CD4-positive, alpha-beta T cell treated with Interleukin-10 for 1 hour (primary cell): ENCODE measurements around the gene TMEM86A.
"Not testable (repeated sequence)": the region's sequence is repeated elsewhere in the genome, so short reads cannot be mapped to it uniquely, and the experiment has no call there.

Experiments used
- DNase-seq: peaks from one replicate; pipeline ENCODE4 v3.0.0-alpha.2; 2020

TMEM86A gene, protein sequence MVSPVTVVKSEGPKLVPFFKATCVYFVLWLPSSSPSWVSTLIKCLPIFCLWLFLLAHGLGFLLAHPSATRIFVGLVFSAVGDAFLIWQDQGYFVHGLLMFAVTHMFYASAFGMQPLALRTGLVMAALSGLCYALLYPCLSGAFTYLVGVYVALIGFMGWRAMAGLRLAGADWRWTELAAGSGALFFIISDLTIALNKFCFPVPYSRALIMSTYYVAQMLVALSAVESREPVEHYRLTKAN

GRCh38 chr11:18698341-18699268 is at the start of gene TMEM86A:
Gene TMEM86A (plus strand): TSS chr11:18698779. CDS start chr11:18698887, 108 bp downstream.
- peak; percentile 95 for DNase-seq

DNA sequence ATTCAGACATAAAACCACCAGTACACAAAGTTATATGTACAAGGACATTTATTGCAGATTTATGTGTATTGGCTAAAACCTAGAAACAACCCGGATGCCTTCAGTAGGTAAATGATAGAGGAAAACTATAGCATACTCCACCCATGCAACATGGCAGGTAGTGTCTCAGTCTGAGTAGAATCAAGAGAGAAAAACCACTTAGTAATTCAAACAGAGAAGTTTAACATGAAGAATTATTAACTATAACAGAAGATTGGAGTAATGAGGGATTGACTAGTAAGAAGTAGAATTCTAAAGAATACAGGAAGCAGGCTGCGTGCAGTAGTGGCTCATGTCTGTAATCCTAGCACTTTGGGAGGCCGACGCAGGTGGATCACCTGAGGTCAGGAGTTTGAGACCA is 48.2 kb upstream of the TMEM86A start:
- DNase-seq, result no peak

DNA sequence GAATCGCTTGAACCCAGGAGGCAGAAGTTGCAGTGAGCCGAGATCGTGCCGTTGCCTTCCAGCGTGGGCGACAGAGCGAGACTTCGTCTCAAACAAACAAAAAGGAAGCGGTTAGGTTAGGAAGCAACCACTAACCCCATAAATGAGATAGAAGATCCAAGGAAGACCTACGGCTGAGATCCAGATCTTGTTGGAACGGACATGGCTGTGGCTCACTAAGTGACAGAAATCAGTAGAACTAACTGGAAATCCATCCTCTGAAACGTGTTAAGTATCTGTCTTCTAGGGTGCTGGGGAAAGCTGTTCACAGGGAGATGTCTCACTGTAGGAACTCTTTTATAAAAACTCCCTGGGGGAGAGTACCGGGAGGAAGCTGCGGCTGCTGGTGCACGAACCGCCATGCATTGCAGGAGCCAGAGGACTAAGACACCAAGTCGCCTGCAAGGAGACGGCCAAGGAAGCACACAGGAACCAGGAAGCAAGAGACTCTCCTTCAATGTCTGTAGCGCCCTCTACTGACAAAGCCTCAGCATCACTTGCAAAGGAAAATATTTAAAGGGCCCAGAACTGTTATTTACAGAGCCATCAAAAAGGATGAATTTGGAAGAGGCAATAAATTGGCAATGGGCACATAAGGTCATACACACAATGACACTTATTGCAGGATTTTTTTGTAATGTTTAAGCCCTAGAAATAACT is 47.6 kb upstream of the TMEM86A start:
- DNase-seq, result peak; percentile 66

DNA sequence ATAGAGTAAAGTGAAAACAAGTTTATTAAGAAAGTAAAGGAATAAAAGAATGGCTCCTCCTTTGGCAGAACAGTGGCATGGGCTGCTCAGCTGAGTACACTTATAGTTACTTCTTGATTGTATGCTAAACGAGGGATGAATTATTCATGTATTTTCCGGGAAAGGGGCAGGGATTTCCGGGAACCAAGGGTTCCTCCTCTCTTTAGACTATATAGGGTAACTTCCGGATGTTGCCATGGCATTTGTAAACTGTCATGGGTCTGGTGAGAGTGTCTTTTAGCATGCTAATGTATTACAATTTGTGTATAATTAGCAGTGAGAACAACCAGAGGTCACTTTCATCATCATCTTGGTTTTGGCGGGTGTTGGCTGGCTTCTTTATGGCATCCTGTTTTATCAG is 40.9 kb upstream of the TMEM86A start:
- no peak for DNase-seq

- not testable (repeated sequence) for DNase-seq
Measured at GRCh38 chr11:18665353-18665872, 33.2 kb upstream of the TMEM86A start.

DNA sequence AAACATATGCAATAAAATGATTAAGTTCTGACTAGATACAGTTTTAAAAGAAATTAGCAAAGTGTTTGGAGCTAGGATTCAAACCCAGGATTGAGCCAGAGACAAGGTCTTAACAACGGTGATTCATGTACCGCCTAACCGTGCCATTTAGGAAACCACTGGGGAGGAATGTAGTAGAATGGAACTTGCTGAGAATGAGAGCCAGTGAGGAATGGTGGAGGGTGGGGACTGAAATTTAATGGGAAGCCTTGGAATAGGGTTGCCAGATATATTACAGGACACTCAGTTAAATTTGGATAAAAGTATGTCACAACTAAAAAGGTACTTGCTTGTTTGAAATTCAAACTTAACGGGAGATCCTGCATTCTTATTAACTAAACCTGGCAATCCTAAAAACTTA is 30.4 kb upstream of the TMEM86A start:
- DNase-seq, result no peak

GRCh38 chr11:18669219-18669596 is 29.4 kb upstream of the TMEM86A start:
- peak; percentile 29 for DNase-seq

GRCh38 chr11:18669711-18670110 is 28.9 kb upstream of the TMEM86A start:
- DNase-seq, result no peak

DNA sequence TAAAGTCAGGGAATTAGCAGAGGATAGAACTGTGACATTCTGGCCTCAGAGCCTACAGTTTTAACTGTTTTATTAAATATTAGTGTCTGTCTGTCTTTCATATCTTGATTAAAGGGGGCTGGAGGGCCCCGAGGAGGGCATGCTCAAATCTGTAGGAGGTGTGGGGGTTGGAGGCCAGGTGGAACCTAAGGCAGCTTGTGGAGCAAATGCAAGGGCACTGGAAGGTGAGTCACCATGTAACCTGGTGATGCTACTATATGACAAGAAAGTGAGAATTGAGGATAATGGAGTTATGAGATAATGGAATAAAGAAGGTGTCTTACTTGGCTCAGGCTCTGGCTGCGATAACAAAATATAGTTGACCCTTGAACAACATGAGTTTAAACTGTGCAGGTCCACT is 27.3 kb upstream of the TMEM86A start:
- DNase-seq, result no peak

- DNase-seq, result peak; percentile 73
Measured at GRCh38 chr11:18672209-18672608, 26.4 kb upstream of the TMEM86A start.

DNA sequence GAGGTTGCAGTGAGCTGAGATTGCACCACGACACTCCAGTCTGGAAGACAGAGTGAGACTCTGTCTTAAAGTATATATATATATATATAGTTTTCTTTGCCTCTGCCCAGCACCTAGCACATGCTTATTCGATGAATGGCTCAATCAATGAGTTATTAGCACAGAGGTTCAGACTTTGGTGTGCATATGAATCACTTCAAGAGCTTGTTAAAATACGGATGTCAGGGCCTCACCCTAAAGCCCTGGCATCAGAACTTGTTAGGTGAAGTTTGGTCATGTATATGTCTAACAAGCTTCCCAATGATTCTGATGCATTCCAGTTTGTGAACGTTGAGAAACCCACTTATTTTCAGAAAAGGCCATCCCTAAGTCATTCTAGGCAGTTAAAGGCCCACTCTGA is 21.8 kb upstream of the TMEM86A start:
- no peak for DNase-seq

DNA sequence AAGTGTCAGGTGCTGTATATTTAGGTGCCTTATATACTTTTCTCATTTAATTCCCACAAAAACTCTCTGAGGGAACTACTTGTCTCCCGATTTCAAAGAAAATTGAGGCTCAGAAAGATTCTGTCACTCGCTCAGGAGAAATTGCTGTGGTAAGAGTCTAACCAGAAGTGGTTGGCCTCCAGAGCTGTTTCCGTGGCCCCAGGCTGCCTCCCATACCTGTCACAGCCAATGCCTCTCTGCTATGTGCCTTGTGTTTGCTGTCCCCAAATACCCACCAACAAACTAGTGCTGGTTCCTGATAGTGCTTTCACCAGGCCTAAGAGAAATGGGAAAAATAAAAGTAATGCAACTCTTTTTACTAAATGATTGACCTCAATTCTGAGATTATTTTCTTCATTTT is 21.0 kb upstream of the TMEM86A start:
- no peak for DNase-seq

DNA sequence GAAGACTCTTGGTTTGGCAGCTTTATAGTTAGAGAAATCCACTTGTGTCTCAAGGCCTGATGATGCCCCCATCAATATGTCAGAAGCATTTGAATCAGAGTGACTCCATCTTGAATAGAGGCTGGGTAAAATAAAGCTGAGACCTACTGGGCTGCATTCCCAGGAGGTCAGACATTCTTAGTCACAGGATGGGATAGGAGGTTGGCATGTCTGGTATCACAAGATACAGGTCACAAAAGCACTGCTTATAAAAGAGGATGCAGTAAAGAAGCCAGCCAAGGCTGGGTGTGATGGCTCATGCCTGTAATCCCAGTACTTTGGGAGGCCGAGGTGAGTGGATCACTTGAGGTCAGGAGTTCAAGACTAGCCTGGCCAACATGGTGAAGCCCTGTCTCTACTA is 16.6 kb upstream of the TMEM86A start:
- DNase-seq, result not testable (repeated sequence)

- DNase-seq, result no peak
Measured at GRCh38 chr11:18682466-18682865, 16.1 kb upstream of the TMEM86A start.

- DNase-seq, result no peak
Measured at GRCh38 chr11:18684267-18684666, 14.3 kb upstream of the TMEM86A start.

GRCh38 chr11:18691467-18692140 is 7.0 kb upstream of the TMEM86A start:
- DNase-seq, result not testable (repeated sequence)

GRCh38 chr11:18692941-18693760 is 5.4 kb upstream of the TMEM86A start:
- no peak for DNase-seq

- DNase-seq, result no peak
Measured at GRCh38 chr11:18696638-18697225, 1.8 kb upstream of the TMEM86A start.

GRCh38 chr11:18697576-18697975 is 1.0 kb upstream of the TMEM86A start:
- DNase-seq, result no peak

GRCh38 chr11:18699269-18699596 is 654 bp downstream of the TMEM86A start:
- no peak for DNase-seq

DNA sequence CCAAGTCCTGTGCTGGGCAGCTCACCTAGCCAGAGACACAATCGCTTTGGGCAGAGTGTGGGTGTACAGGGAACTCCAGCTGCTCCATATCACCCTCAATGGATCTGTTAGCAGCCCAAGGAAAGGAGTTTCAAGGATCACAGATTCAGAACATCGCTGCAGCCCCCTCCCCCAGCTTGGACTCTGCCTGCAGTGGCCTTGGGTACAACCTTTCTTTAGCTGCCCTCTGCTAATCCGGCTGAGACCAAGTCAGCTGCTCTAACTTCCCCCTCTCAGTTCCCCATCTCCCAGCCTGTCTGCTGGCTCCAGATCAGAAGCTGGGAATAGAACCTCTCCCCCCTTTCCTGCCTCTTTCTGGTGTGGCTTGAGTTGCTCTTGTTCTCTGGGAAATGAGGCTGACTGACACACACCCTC is 1.3 kb downstream of the TMEM86A start:
- DNase-seq, result no peak

GRCh38 chr11:18700375-18700774 is 1.8 kb downstream of the TMEM86A start:
- no peak for DNase-seq
